WTC11 (cell line): Measurements from ENCODE around the gene CXCR5. TPM values are rescaled to one million over a fixed set of nuclear protein-coding genes. Genes with fewer than 3 reads are reported as not detected.
A peak's percentile ranks its signal among the peaks of the same experiment; 100 is the strongest.

Experiments
- ATAC-seq: fragments of 200-7000 bp; cut with Tn5 transposase; 2 replicates; pipeline ENCODE4 v1.10.0; 2021; ENCODE audit warnings: mild to moderate bottlenecking, moderate library complexity
- CTCF ChIA-PET: fragments of 300-600 bp; sonication (Branson Sonifier 250); formaldehyde crosslinking; loops from one replicate; lab custom pipeline; 2021; ENCODE audit warnings: antibody characterized with exemption; lab: Charles Lee
- POLR2A ChIA-PET: fragments of 350-600 bp; sonication (Branson Sonifier 250); formaldehyde crosslinking; loops from one replicate; lab custom pipeline; 2021; ENCODE audit warnings: antibody characterized with exemption; lab: Charles Lee
- DNase-seq: peaks from one replicate; pipeline ENCODE4 v3.0.0; 2021; ENCODE audit warnings: low spot score
- H3K27ac Mint-ChIP-seq: 2 replicates; pipeline ENCODE4 v1.8.0; 2021; ENCODE audit warnings: mixed read lengths
- H3K27me3 Mint-ChIP-seq: 2 replicates; pipeline ENCODE4 v1.8.0; 2021; ENCODE audit warnings: low read depth, mild to moderate bottlenecking, moderate library complexity, mixed read lengths
- H3K36me3 Mint-ChIP-seq: 2 replicates; pipeline ENCODE4 v1.8.0; 2021; ENCODE audit warnings: mixed read lengths
- H3K4me1 Mint-ChIP-seq: 2 replicates; pipeline ENCODE4 v1.8.0; 2022; ENCODE audit warnings: mixed read lengths
- H3K4me3 Mint-ChIP-seq: 2 replicates; pipeline ENCODE4 v1.8.0; 2021; ENCODE audit warnings: mild to moderate bottlenecking, moderate library complexity, mixed read lengths
- H3K9me3 Mint-ChIP-seq: 2 replicates; pipeline ENCODE4 v1.8.0; 2021; ENCODE audit warnings: mixed read lengths
- AR ChIP-seq: fragments of 250-450 bp; sonication (Bioruptor Pico); IDR thresholded peaks from 2 replicates; pipeline ENCODE4 v1.9.0; 2021; ENCODE audit warnings: mild to moderate bottlenecking
- CBFB ChIP-seq: sonication (generic); formaldehyde crosslinking; IDR thresholded peaks from 2 replicates; pipeline ENCODE4 v1.8.1; 2022; ENCODE audit warnings: mild to moderate bottlenecking, low read depth, missing genetic modification reagents
- CREM ChIP-seq: sonication (generic); formaldehyde crosslinking; IDR thresholded peaks from 2 replicates; pipeline ENCODE4 v1.8.1; 2022; ENCODE audit warnings: mild to moderate bottlenecking, missing genetic modification reagents, moderate library complexity
- ELF4 ChIP-seq: sonication (generic); formaldehyde crosslinking; IDR thresholded peaks from 2 replicates; pipeline ENCODE4 v1.8.1; 2022; ENCODE audit warnings: low read depth, mild to moderate bottlenecking, moderate library complexity, missing genetic modification reagents
- ERG ChIP-seq: fragments of 250-450 bp; sonication (Bioruptor Pico); IDR thresholded peaks from 2 replicates; pipeline ENCODE4 v1.8.0; 2021; ENCODE audit warnings: mild to moderate bottlenecking
- FOXJ3 ChIP-seq: sonication (generic); formaldehyde crosslinking; IDR thresholded peaks from 2 replicates; pipeline ENCODE4 v1.9.0; 2021; ENCODE audit warnings: missing genetic modification reagents, mild to moderate bottlenecking, borderline replicate concordance
- FOXK1 ChIP-seq: sonication (generic); formaldehyde crosslinking; IDR thresholded peaks from 2 replicates; pipeline ENCODE4 v1.8.0; 2022; ENCODE audit warnings: mild to moderate bottlenecking, moderate library complexity, missing genetic modification reagents
- FOXP1 ChIP-seq: sonication (generic); formaldehyde crosslinking; IDR thresholded peaks from 2 replicates; pipeline ENCODE4 v1.8.0; 2022; ENCODE audit warnings: missing genetic modification reagents, mild to moderate bottlenecking, moderate library complexity, borderline replicate concordance
- GABPB1 ChIP-seq: sonication (generic); formaldehyde crosslinking; IDR thresholded peaks from 2 replicates; pipeline ENCODE4 v1.8.1; 2023; ENCODE audit warnings: mild to moderate bottlenecking, missing genetic modification reagents
- JAZF1 ChIP-seq: fragments of 250-450 bp; sonication (Bioruptor Pico); IDR thresholded peaks from 2 replicates; pipeline ENCODE4 v1.9.0; 2021; ENCODE audit warnings: moderate library complexity, mild to moderate bottlenecking, inconsistent platforms
- MXD4 ChIP-seq: fragments of 250-450 bp; sonication (Bioruptor Pico); IDR thresholded peaks from 2 replicates; pipeline ENCODE4 v1.8.0; 2021; ENCODE audit warnings: mild to moderate bottlenecking, moderate library complexity, borderline replicate concordance
- NFATC4 ChIP-seq: fragments of 250-450 bp; sonication (Bioruptor Pico); IDR thresholded peaks from 2 replicates; pipeline ENCODE4 v1.9.0; 2021; ENCODE audit warnings: mild to moderate bottlenecking
- NR1H2 ChIP-seq: sonication (generic); formaldehyde crosslinking; IDR thresholded peaks from 2 replicates; pipeline ENCODE4 v1.9.0; 2021; ENCODE audit warnings: mild to moderate bottlenecking, moderate library complexity, missing genetic modification reagents
- SOX15 ChIP-seq: fragments of 250-450 bp; sonication (Bioruptor Pico); IDR thresholded peaks from 2 replicates; pipeline ENCODE4 v1.9.0; 2021; ENCODE audit warnings: mild to moderate bottlenecking
- SP1 ChIP-seq: sonication (generic); formaldehyde crosslinking; conservative IDR thresholded peaks from 2 replicates; pipeline ENCODE4 v1.8.1; 2022; ENCODE audit warnings: missing genetic modification reagents
- TCF7 ChIP-seq: sonication (generic); formaldehyde crosslinking; IDR thresholded peaks from 2 replicates; pipeline ENCODE4 v1.8.0; 2022; ENCODE audit warnings: mild to moderate bottlenecking, low read depth, missing genetic modification reagents, moderate library complexity
- ZNF121 ChIP-seq: sonication (generic); formaldehyde crosslinking; IDR thresholded peaks from 2 replicates; pipeline ENCODE4 v1.8.0; 2023; ENCODE audit warnings: missing genetic modification reagents
- ZNF219 ChIP-seq: sonication (generic); formaldehyde crosslinking; IDR thresholded peaks from 2 replicates; pipeline ENCODE4 v1.8.0; 2023; ENCODE audit warnings: missing genetic modification reagents, mild to moderate bottlenecking, borderline replicate concordance
- ZNF263 ChIP-seq: sonication (generic); formaldehyde crosslinking; IDR thresholded peaks from 2 replicates; pipeline ENCODE4 v1.8.1; 2022; ENCODE audit warnings: low read depth, mild to moderate bottlenecking, moderate library complexity, missing genetic modification reagents
- ZNF671 ChIP-seq: fragments of 250-450 bp; sonication (Bioruptor Pico); IDR thresholded peaks from 2 replicates; pipeline ENCODE4 v1.8.0; 2021; ENCODE audit warnings: mild to moderate bottlenecking
- total RNA-seq: library from RNA; stranded (reverse); gene quantifications from 3 replicates; pipeline ENCODE4 v1.2.3, GENCODE V29; 2021
- TF ChIP-seq, protein P1 (sequence below): sonication (generic); formaldehyde crosslinking; IDR thresholded peaks from 2 replicates; pipeline ENCODE4 v1.8.1; 2023; ENCODE audit warnings: mild to moderate bottlenecking, moderate library complexity, missing genetic modification reagents
- TF ChIP-seq, protein P2 (sequence below): sonication (generic); formaldehyde crosslinking; IDR thresholded peaks from 2 replicates; pipeline ENCODE4 v1.8.0; 2022; ENCODE audit warnings: mild to moderate bottlenecking, missing genetic modification reagents
- TF ChIP-seq, protein P3 (sequence below): sonication (generic); formaldehyde crosslinking; IDR thresholded peaks from 2 replicates; pipeline ENCODE4 v1.8.1; 2022; ENCODE audit warnings: missing genetic modification reagents, borderline replicate concordance

Gene CXCR5
- total RNA-seq, 1 experiment from 2014 or later: 0.07 TPM

GRCh38 chr11:118894192-118894591 is 10.5 kb downstream of the CXCR5 start:
- Mint-ChIP-seq H3K27ac (no peak overlapping the region), H3K4me3 (no peak overlapping the region), H3K27me3 (peaks cover 7% of the 10 kb centered on the region), H3K4me1 (peaks cover 37% of the 10 kb centered on the region), H3K36me3 (peaks cover 3% of the 10 kb centered on the region), H3K9me3 (no peaks in the 10 kb centered on the region)
- TF ChIP-seq FOXJ3: no peak
- TF ChIP-seq FOXP1 (CRISPR knock-in tag): no peak
- TF ChIP-seq MXD4 (CRISPR knock-in tag): no peak
- TF ChIP-seq NR1H2 (CRISPR knock-in tag): no peak
- TF ChIP-seq ELF4: no peak
- no peak for TF ChIP-seq ZNF121 (CRISPR knock-in tag)
- TF ChIP-seq SOX15: no peak
- no peak for TF ChIP-seq ZNF263 (CRISPR knock-in tag)
- no peak for TF ChIP-seq CREM (CRISPR knock-in tag)
- no peak for TF ChIP-seq AR (CRISPR knock-in tag)
- TF ChIP-seq ZNF671 (CRISPR knock-in tag): no peak
- TF ChIP-seq FOXK1 (CRISPR knock-in tag): no peak
- no peak for TF ChIP-seq JAZF1
- TF ChIP-seq NFATC4 (CRISPR knock-in tag): no peak
- TF ChIP-seq ERG (CRISPR knock-in tag): no peak
- no peak for TF ChIP-seq TCF7 (CRISPR knock-in tag)
- TF ChIP-seq, protein P1, sequence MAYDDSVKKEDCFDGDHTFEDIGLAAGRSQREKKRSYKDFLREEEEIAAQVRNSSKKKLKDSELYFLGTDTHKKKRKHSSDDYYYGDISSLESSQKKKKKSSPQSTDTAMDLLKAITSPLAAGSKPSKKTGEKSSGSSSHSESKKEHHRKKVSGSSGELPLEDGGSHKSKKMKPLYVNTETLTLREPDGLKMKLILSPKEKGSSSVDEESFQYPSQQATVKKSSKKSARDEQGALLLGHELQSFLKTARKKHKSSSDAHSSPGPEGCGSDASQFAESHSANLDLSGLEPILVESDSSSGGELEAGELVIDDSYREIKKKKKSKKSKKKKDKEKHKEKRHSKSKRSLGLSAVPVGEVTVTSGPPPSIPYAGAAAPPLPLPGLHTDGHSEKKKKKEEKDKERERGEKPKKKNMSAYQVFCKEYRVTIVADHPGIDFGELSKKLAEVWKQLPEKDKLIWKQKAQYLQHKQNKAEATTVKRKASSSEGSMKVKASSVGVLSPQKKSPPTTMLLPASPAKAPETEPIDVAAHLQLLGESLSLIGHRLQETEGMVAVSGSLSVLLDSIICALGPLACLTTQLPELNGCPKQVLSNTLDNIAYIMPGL (CRISPR knock-in tag): no peak
- no peak for ATAC-seq
- ChIA-PET CTCF (interaction anchor here (0.6 to 2.5 kb wide), 8 partner anchors 25 to 234 kb away, joined by 3 to 9 read pairs (median 6); partner anchors contain the start of genes BCL9L and DDX6), POLR2A (interaction anchor here (0.8 to 1.8 kb wide), 3 partner anchors 24 to 39 kb away, joined by 3 to 7 read pairs (median 5); no protein-coding TSS in a partner anchor)
- no peak for DNase-seq

GRCh38 chr11:118895093-118896039 is 11.7 kb downstream of the CXCR5 start:
- ATAC-seq (peak; percentile 7; the same call in 1 of the 2 replicates), DNase-seq (no peak)
- Mint-ChIP-seq H3K9me3 (no peaks in the 10 kb centered on the region), H3K4me3 (no peak overlapping the region), H3K27ac (peak overlapping the region; percentile 53; the same call in 1 of the 2 replicates), H3K27me3 (peaks cover 6% of the 10 kb centered on the region), H3K36me3 (peaks cover 3% of the 10 kb centered on the region), H3K4me1 (peaks cover 37% of the 10 kb centered on the region)
- POLR2A ChIA-PET: interaction anchor here (0.8 to 2.5 kb wide), 6 partner anchors 17 to 103 kb away, joined by 3 to 7 read pairs (median 6); partner anchors contain the start of gene BCL9L
- CTCF ChIA-PET: interaction anchor here (0.9 to 2.7 kb wide), 12 partner anchors 12 to 235 kb away, joined by 3 to 9 read pairs (median 6); partner anchors contain the start of genes BCL9L, CXCR5 and DDX6
- TF ChIP-seq AR (CRISPR knock-in tag): 0 out of 2 replicates have a peak, but pooled peaks have one; percentile 30
- TF ChIP-seq SP1 (CRISPR knock-in tag): 0 out of 2 replicates have a peak, but pooled peaks have one; percentile 26
- TF ChIP-seq, protein P2, sequence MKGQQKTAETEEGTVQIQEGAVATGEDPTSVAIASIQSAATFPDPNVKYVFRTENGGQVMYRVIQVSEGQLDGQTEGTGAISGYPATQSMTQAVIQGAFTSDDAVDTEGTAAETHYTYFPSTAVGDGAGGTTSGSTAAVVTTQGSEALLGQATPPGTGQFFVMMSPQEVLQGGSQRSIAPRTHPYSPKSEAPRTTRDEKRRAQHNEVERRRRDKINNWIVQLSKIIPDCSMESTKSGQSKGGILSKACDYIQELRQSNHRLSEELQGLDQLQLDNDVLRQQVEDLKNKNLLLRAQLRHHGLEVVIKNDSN (CRISPR knock-in tag): no peak
- no peak for TF ChIP-seq CBFB (CRISPR knock-in tag)
- TF ChIP-seq GABPB1 (CRISPR knock-in tag): no peak
- TF ChIP-seq NFATC4 (CRISPR knock-in tag): peak; percentile 60; the same call in 1 of the 2 replicates
- TF ChIP-seq ZNF219 (CRISPR knock-in tag): no peak
- TF ChIP-seq, protein P3, sequence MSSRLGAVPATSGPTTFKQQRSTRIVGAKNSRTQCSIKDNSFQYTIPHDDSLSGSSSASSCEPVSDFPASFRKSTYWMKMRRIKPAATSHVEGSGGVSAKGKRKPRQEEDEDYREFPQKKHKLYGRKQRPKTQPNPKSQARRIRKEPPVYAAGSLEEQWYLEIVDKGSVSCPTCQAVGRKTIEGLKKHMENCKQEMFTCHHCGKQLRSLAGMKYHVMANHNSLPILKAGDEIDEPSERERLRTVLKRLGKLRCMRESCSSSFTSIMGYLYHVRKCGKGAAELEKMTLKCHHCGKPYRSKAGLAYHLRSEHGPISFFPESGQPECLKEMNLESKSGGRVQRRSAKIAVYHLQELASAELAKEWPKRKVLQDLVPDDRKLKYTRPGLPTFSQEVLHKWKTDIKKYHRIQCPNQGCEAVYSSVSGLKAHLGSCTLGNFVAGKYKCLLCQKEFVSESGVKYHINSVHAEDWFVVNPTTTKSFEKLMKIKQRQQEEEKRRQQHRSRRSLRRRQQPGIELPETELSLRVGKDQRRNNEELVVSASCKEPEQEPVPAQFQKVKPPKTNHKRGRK (CRISPR knock-in tag): no peak
